Fibroblast of skin of right quadriceps (primary cell): Measurements from ENCODE around the gene HK2.
A peak's percentile ranks its signal among the peaks of the same experiment; 100 is the strongest.
"Not testable (repeated sequence)": the region's sequence is repeated elsewhere in the genome, so short reads cannot be mapped to it uniquely, and the experiment has no call there.

Experiments
- DNase-seq: peaks from one replicate; pipeline ENCODE4 v3.0.0-alpha.2; 2013

The HK2 gene

DNA sequence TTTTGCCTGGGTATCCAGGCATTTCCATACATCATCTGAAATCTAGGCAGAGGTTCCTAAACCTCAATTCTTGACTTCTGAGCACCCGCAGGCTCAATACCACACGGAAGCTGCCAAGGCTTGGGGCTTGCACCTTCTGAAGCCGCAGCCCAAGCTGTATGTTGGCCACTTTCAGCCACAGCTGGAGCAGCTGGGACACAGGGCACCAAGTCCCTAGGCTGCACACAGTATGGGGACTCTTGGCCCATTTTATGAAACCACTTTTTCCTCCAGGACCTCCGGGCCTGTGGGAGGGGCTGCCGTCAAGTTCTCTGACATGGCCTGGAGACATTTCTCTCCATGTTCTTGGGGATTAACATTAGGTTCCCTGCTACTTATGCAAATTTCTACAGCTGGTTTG, 72.5 kb downstream of the HK2 start:
- no peak for DNase-seq

DNA sequence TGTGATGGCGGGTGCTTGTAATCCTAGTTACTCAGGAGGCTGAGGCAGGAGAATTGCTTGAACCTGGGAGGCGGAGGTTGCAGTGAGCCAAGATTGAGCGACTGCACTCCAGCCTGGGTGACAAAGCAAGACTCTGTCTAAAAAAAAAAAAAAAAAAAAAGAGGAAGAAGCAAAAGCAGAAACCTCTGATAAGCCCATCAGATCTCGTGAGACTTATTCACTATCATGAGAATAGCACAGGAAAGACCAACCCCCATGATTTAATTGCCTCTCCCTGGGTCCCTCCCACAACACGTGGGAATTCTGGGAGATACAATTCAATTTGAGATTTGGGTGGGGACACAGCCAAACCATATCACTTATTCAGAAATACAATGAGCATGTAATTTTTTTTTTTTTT, 73.6 kb downstream of the HK2 start:
- DNase-seq: not testable (repeated sequence)

DNA sequence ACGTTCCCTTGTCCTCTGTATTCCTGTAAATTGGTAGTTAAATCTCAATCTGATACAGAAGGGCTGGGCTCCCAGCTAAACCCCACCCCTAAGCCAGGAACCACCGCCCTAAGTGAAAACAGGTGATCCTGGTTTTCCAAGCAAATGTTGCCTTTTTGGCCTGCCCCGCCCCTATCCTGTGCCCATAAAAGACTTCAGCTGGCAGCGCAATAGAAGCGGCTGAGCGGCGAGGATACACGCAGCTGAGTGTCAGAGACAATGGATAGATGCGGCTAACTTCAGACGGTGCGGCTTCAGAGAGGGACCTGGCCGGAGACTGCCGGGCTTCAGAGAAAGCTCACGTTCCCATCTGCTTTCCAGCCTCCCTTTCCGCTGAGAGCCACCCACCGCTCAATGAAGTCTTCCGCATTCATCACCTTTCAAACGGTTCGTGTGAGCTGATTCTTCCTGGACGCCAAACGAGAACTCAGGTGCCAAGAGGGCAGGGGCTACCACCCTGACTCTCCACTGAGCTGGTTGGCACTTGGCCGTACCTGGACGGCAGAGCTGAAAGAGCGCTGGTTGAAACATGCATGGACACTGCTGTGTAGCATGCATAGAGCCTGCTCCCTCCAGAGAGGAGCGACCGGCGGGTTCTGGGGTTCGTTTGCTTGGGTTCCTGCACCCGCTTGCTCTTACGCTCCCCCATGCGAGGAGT, 75.0 kb downstream of the HK2 start:
- DNase-seq: no peak

GRCh38 chr2:74910245-74910644, 76.3 kb downstream of the HK2 start:
- no peak for DNase-seq

GRCh38 chr2:74911061-74911460, 77.1 kb downstream of the HK2 start:
- no peak for DNase-seq

DNA sequence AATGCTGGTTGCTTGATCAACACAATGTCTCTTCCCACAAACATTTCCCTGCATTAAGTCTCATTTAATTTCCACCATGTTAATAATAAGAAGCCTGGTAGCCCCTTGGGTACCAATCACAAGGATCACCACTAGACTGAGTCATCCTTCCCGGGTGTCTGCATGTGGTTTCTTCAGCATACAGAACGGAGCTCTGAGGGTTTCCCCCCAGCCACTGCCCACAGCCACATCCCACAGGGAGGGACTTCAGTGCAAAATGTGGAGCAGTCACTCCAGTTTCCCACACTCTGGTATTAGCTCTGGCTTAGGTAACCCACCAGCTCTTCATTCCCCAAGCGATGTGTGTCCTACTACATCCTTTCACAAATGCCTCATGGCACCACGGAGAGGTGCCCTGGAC, 81.8 kb downstream of the HK2 start:
- DNase-seq: peak; percentile 35

- no peak for DNase-seq
Observed at GRCh38 chr2:74916394-74916793, 82.5 kb downstream of the HK2 start.

- DNase-seq: peak; percentile 41
Observed at GRCh38 chr2:74917702-74918619, 84.0 kb downstream of the HK2 start.

DNA sequence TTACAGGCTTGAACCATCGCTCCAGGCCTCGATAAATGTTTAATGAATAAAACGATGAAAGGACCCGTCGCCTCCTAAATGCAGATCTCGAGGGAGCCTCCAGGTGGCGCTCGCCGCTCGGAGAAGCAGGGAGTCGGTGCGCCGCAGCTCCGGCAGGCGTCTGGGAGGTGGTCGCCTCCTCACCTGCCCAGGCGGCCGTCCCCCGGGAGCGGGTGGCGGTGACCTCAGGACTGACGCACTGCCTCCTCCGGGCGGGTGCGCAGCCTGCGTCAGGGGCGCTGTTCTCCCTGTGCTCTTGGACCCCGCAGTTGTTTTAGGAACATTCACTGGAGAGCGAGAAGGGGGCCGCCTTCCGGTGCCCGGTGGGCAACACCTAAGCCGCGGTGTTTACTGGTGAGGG, 85.9 kb downstream of the HK2 start:
- peak; percentile 44 for DNase-seq

- no peak for DNase-seq
Observed at GRCh38 chr2:74921236-74921736, 87.4 kb downstream of the HK2 start.

- peak; percentile 19 for DNase-seq
Observed at GRCh38 chr2:74922592-74923227, 88.8 kb downstream of the HK2 start.

DNA sequence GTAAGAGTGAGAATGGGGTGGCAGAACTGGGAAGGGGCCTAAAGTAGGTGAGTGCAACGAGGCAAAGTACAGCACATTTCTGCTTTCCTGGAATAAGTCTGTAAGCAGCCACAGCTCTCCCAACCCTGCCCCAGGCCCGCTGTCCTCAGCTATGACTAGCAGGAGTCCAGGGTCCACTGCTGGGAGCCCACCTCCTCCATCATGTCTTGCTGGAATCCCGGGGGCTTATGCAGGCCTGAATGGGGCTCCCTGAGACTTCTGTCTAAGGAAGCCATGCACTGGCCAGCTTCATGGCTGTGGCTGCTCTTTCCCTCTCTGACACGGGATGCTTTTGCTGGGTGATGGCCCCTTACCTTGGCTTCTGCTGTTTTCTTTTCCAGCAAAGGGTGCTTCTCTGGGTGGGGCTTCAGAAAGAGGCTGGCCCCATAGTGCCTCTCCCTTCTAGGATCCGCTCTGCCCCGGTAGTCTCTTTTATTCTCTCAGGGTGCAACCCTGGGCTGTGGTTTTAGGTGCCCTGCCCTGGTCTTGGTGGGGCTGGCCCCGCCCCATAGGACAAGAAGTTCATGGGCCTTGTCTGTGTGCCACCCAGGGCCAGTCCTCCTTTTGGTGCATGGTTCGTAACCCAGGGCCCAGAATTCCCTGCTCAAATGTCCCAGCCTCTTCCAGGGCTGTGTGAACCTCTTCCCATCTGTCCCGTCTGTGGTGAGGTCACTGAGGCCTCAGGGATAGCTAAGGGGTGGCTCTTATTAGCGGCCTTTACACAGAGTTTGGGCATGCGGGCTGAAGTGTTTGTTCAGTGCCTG, 90.7 kb downstream of the HK2 start:
- no peak for DNase-seq

DNA sequence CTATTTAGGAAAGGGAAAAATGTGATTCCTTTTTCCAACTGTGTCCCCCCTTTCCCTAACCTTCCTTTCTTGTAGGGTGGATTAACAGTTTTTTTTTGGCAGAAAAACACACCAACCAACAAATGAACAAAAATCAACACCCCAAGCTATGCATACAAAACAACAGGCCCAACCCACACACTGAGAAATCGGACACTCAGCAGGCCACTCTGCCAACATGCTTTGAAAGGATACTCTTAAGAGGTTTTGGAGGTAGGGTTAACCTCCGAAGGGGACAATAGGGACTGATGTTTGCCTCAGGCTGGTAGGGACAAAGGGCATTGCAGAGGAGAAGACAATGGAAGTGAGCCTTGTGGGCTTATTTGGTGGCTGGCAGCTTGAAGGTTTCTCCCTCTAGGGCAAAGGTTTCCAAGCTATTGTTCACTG, 91.4 kb downstream of the HK2 start:
- no peak for DNase-seq

DNA sequence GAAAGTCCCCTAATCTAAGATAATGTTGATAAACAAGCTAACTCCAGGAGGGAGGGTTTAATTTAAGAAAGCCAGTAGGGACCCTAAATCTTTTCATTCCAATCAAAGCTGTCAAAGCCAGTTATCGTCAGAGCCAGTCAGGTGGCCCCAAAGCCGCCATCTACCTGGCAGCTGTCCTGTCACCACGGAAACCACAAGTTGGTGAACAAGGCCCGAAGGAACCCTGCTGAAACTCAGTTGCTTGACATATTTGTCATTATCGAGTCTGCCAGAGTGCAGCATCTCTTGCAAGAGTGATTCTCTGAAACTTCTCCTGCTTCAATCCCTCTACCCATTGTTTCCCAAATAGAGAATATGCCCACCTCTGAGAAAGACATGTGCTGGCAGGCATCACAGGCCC, 93.7 kb downstream of the HK2 start:
- DNase-seq: no peak

DNA sequence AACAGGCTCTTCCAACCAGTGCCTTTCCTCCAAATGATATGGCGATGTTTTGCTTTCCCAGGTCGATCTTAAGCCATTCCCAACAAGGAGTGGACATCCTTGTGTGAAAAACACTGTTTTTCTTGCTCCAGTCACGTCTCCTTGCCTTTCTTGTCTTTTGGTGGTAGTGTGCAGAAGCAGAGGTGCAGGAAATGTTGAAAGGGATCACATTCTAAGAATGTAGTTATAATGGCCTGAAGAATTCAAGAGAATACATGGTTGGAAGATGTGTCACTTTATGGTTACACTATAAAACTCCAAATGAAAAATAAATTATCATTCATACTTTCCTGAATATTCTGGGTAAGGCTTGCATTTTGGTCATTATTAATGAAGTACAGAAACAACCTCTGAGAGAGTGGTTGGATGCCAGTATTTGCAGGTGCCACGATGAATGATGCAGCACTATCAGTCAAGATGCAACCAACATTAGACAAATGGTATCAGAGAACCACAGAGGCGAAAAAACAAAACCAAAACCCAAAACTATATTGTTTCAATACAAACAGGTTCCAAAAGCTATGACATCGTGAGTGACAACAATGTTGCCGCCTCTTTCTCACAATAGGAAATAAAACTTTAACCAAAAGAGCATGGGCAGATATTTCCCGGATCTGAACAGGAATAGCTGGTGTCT, 97.0 kb downstream of the HK2 start:
- no peak for DNase-seq

GRCh38 chr2:74931940-74932339, 98.0 kb downstream of the HK2 start:
- DNase-seq: no peak

DNA sequence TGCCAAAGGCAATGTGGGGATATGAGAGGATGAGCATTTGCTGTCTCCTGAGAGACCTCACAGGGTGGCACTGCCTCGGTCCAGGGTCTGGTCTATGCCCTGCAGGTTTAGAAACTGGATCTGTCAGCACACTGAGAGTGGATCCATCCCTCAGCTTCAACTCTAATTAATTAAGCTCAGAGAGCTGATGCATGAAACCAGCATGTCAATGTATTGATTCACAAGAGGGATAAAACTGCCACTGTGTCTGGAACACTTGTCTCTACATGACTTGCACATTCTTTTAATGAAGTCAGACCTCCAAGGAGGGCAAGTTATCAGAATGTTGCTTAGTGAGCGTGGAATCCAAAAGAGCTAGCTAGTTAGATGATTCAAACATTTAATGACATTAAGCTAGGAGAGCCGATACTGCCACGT, 102.1 kb downstream of the HK2 start:
- peak; percentile 30 for DNase-seq

DNA sequence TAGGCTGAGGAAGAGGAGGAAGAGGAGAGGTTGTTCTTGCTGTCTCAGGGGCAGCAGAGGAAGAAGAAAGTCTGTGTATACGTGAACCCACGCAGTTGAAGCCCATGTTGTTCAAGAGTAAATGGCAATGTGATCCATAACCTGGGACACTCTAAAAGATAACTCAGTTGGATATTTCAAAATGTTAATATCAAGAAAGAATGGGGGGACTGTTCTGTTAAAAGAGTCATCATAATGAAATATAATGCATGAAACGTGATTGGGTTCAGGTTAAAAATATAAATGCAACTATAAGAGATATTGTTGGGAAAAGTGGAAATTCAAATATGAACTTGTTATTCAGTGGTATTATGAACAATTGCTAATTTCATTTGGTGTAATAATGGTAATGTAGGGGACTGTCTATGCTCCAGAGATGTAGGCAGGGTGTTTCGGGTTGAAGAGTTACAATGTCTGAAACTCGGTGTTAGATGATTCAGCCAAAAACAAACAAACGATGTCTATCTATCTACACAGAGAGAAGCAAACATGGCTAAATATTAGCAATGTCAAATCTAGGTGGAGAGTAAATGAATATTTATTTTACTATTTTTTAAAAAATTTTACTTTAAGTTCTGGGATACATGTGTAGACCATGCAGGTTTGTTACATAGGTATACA, 103.4 kb downstream of the HK2 start:
- no peak for DNase-seq

DNA sequence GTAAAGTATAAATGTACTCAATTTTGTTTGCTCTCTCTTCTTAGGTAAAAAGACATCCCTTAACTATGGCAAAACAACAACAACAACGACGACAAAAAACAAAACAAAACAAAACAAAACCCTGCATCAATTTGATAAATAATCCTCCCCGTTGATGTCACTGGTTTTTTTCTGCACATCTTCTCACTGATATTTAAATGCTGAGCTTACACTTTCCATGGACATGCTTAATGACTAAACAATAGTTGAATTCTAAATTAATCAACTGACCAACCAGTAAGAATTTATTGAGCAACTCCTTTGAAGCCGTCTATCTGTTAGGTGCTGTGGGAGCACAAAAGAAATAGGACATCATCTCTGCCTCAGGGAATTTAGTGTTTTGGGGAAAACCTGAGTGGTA, 104.3 kb downstream of the HK2 start:
- no peak for DNase-seq

GRCh38 chr2:74939919-74940812, 106.2 kb downstream of the HK2 start:
- no peak for DNase-seq
